SK-N-SH (cell line): ENCODE results near the gene OPRM1. TPM values are rescaled to one million over a fixed set of nuclear protein-coding genes. Genes with fewer than 3 reads are reported as not detected.

Experiments
- CTCF ChIA-PET: fragments of 300-600, 350-600 bp; formaldehyde crosslinking; extraction: SDS; loops from one replicate; lab custom pipeline; 2021; lab: Yijun Ruan, JAX
- POLR2A ChIA-PET: fragments of 350-600 bp; sonication (Branson Sonifier 250); formaldehyde crosslinking; extraction: SDS; loops from one replicate; lab custom pipeline; 2020; ENCODE audit warnings: antibody characterized with exemption, inconsistent platforms; lab: Yijun Ruan, JAX
- DNase-seq: peaks from one replicate; pipeline ENCODE4 v3.0.0; 2012
- H2AFZ ChIP-seq: fragments of 200-600 bp; sonication (generic); 2 replicates; pipeline ENCODE4 v1.8.1; 2016; ENCODE audit warnings: antibody characterized with exemption, mild to moderate bottlenecking, low read depth
- H3F3A ChIP-seq: fragments of 200-600 bp; sonication (generic); replicated peaks from 2 replicates; pipeline ENCODE3; 2016; ENCODE audit warnings: antibody characterized with exemption, mild to moderate bottlenecking; ENCODE audit not compliant: insufficient read depth
- H3K27ac ChIP-seq, 2 experiments: fragments of 200-500 bp in 1 of 2; fragments of 200-600 bp in 1 of 2; sonication (Bioruptor generic) in 1 of 2; sonication (generic), shearing (Covaris generic) in 1 of 2; 2 replicates each; pipeline versions ENCODE4 v1.5.1 to v1.6.1; 2014 to 2016; ENCODE audit warnings: low read depth in 2 of 2, inconsistent platforms in 1 of 2, low read length in 1 of 2, mild to moderate bottlenecking in 1 of 2, mixed read lengths in 1 of 2
- H3K27me3 ChIP-seq: fragments of 200-600 bp; sonication (generic), shearing (Covaris generic); 2 replicates; pipeline ENCODE4 v1.6.1; 2016; ENCODE audit warnings: mixed run types; ENCODE audit not compliant: insufficient read depth
- H3K36me3 ChIP-seq, 2 experiments: fragments of 200-500 bp in 1 of 2; fragments of 200-600 bp in 1 of 2; sonication (Bioruptor generic) in 1 of 2; sonication (generic) in 1 of 2; replicated peaks in 1 of 2; 2 replicates each; pipeline versions ENCODE3 to v1.5.1; 2014 to 2016; ENCODE audit warnings: low read length in 1 of 2, mild to moderate bottlenecking in 1 of 2; ENCODE audit not compliant: insufficient read depth in 2 of 2, control insufficient read depth in 1 of 2
- H3K4me1 ChIP-seq, 2 experiments: fragments of 200-500 bp in 1 of 2; fragments of 200-600 bp in 1 of 2; sonication (Bioruptor generic) in 1 of 2; sonication (generic), shearing (Covaris generic) in 1 of 2; 2 replicates each; pipeline versions ENCODE4 v1.5.1 to v1.6.1; 2014 to 2016; ENCODE audit warnings: low read depth in 1 of 2, low read length in 1 of 2, mixed run types in 1 of 2; ENCODE audit not compliant: insufficient read depth in 2 of 2, control insufficient read depth in 1 of 2
- H3K4me2 ChIP-seq: fragments of 200-600 bp; sonication (generic), shearing (Covaris generic); 2 replicates; pipeline ENCODE4 v1.6.1; 2017; ENCODE audit warnings: mixed run types
- H3K4me3 ChIP-seq, 2 experiments: fragments of 200-500 bp in 1 of 2; fragments of 200-600 bp in 1 of 2; sonication (Bioruptor generic) in 1 of 2; sonication (generic), shearing (Covaris generic) in 1 of 2; 2 replicates each; pipeline versions ENCODE4 v1.5.1 to v1.8.1; 2014 to 2016; ENCODE audit warnings: low read depth in 2 of 2, inconsistent platforms in 1 of 2, low read length in 1 of 2, mild to moderate bottlenecking in 1 of 2, mixed read lengths in 1 of 2, moderate library complexity in 1 of 2
- H3K79me2 ChIP-seq: fragments of 200-600 bp; sonication (generic); 2 replicates; pipeline ENCODE4 v1.8.1; 2017; ENCODE audit warnings: mild to moderate bottlenecking; ENCODE audit not compliant: insufficient read depth
- H3K9ac ChIP-seq: fragments of 200-600 bp; sonication (generic); 2 replicates; pipeline ENCODE4 v1.6.1; 2017; ENCODE audit warnings: mixed run types
- H3K9me2 ChIP-seq: fragments of 200-600 bp; sonication (generic); 2 replicates; pipeline ENCODE4 v1.6.1; 2017; ENCODE audit warnings: mixed run types
- H3K9me3 ChIP-seq: fragments of 200-600 bp; sonication (generic); 2 replicates; pipeline ENCODE4 v1.6.1; 2017; ENCODE audit warnings: mixed run types, mild to moderate bottlenecking, moderate library complexity
- H4K20me1 ChIP-seq: fragments of 200-600 bp; sonication (generic); 2 replicates; pipeline ENCODE4 v1.6.1; 2017; ENCODE audit warnings: mild to moderate bottlenecking, mixed run types; ENCODE audit not compliant: insufficient read depth
- CHD2 ChIP-seq: fragments of 150-350 bp; IDR thresholded peaks from 2 replicates; pipeline ENCODE4 v1.6.1; 2018; ENCODE audit warnings: low read length; ENCODE audit not compliant: partially characterized antibody
- EP300 ChIP-seq, 2 experiments: IDR thresholded peaks; 2 replicates each; pipeline versions ENCODE4 v1.4.0 to v1.6.1; 2012; ENCODE audit warnings: borderline replicate concordance in 1 of 2, low read depth in 1 of 2, low read length in 1 of 2
- FOXJ3 ChIP-seq: sonication (generic); formaldehyde crosslinking; IDR thresholded peaks from 2 replicates; pipeline ENCODE4 v1.5.1; 2020; ENCODE audit warnings: mild to moderate bottlenecking, missing genetic modification reagents
- FOXM1 ChIP-seq: IDR thresholded peaks from 2 replicates; pipeline ENCODE4 v1.4.0; 2012; ENCODE audit warnings: low read depth, mild to moderate bottlenecking
- GABPA ChIP-seq: IDR thresholded peaks from 2 replicates; pipeline ENCODE4 v1.4.0; 2012; ENCODE audit warnings: low read depth, mild to moderate bottlenecking
- IRF3 ChIP-seq: fragments of 150-350 bp; IDR thresholded peaks from 2 replicates; pipeline ENCODE4 v1.6.1; 2016; ENCODE audit warnings: mild to moderate bottlenecking, low read depth, low read length
- MEF2A ChIP-seq: IDR thresholded peaks from 2 replicates; pipeline ENCODE4 v1.4.0; 2012; ENCODE audit warnings: low read depth, borderline replicate concordance
- NRF1 ChIP-seq: IDR thresholded peaks from 2 replicates; pipeline ENCODE4 v1.6.1; 2012; ENCODE audit warnings: low read depth, mild to moderate bottlenecking, low read length
- RFX5 ChIP-seq: IDR thresholded peaks from 2 replicates; pipeline ENCODE4 v1.6.1; 2012; ENCODE audit warnings: mild to moderate bottlenecking, improper control_type of control experiment, low read length
- SIN3A ChIP-seq: IDR thresholded peaks from 2 replicates; pipeline ENCODE4 v1.6.1; 2012; ENCODE audit warnings: low read depth, mild to moderate bottlenecking, low read length, moderate library complexity, borderline replicate concordance
- SMC3 ChIP-seq: IDR thresholded peaks from 2 replicates; pipeline ENCODE4 v1.6.1; 2012; ENCODE audit warnings: low read depth, low read length, improper control_type of control experiment
- TAF1 ChIP-seq: IDR thresholded peaks from 2 replicates; pipeline ENCODE4 v1.6.1; 2012; ENCODE audit warnings: low read depth, mild to moderate bottlenecking, low read length, moderate library complexity, borderline replicate concordance
- TCF12 ChIP-seq: IDR thresholded peaks from 2 replicates; pipeline ENCODE4 v1.4.0; 2012
- USF2 ChIP-seq: fragments of 150-350 bp; IDR thresholded peaks from 2 replicates; pipeline ENCODE4 v1.6.1; 2017; ENCODE audit warnings: antibody characterized with exemption, low read length, low read depth, borderline replicate concordance
- YY1 ChIP-seq: IDR thresholded peaks from 2 replicates; pipeline ENCODE4 v1.4.0; 2012; ENCODE audit warnings: low read depth, mild to moderate bottlenecking
- WGBS: methylation state at CpG from one replicate; pipeline ENCODE4 v1.1.6; 2017; ENCODE audit warnings: low lambda C conversion rate; 5-methylcytosine and 5-hydroxymethylcytosine counted together
- polyA plus RNA-seq, 3 experiments: library from polyadenylated mRNA; depleted of rRNA; stranded (reverse); fragments of >200 nt; gene quantifications; 2 replicates each; pipeline ENCODE4 v1.2.3, GENCODE V29; 2012
- TF ChIP-seq, protein P1 (sequence below): IDR thresholded peaks from 2 replicates; pipeline ENCODE4 v1.4.0; 2012; ENCODE audit warnings: low read depth

OPRM1 gene
- polyA plus RNA-seq, 1 of the 3 experiments (the other 2 are of a cell fraction): 0.15 TPM

DNA sequence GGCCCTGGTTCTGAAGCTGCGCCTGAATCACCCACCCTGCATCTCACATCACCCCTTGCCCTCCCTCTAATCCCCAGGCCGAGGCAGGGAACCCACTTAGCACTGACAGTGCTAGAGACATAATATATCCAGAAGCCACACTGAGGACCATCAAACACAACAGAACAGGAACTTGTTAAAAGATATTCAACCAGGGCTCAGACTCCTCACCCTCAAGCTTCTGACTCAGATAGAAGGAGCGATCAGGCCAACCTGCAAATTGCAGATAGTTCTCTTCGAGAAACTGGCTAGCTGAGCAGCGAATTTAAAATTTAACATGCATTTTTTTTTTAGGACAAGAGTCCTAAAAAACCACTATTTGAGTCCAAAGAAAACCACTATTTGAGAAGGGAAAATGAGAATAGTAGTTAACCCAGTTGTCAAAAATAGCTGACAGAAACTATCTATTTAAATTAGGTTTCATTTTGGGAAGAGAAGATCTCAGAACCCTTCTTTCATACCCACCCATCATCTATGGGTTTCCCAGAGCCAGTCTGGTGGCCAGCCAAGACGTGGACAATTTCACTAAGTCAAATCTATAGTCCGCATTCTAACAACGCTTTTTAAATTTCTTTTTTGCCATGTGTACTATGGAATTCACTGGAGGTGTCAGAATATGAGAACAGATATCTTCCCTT, 95.6 kb downstream of the OPRM1 start (continued):
- TF ChIP-seq USF2: no peak
- no peak for TF ChIP-seq YY1
- TF ChIP-seq FOXM1: no peak

DNA sequence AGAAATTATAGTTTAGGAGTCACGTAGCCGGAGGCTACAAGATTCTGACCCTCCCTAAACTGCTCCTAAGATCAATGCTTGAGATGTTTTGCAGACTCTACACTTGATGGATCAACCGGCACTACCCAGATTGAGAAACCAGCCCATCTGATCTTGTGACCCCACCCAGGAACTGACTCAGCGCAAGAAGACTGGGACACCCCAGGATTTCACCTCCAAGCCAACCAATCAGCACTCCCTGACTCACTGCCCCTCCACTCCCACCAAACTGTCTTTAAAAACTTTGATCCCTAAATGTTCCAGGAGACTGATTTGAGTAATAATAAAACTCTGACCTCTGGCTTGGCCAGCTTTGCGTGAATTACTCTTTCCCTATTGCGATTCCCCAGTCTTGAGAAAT, 99.8 kb downstream of the OPRM1 start:
- Histone ChIP-seq H3K27me3 (no peaks in the 10 kb centered on the region), H3K4me2 (no peak overlapping the region), H3K4me1 (no peaks in the 10 kb centered on the region), H3K9me2 (no peaks in the 10 kb centered on the region), H2AFZ (no peak overlapping the region), H3K4me3 (no peak overlapping the region), H3K36me3 (no peaks in the 10 kb centered on the region), H3F3A (no peaks in the 10 kb centered on the region), H3K9ac (no peak overlapping the region), H4K20me1 (no peaks in the 10 kb centered on the region), H3K27ac (no peak overlapping the region), H3K9me3 (no peaks in the 10 kb centered on the region), H3K79me2 (no peaks in the 10 kb centered on the region)
- no peak for DNase-seq
- ChIA-PET POLR2A (interaction anchor here (0.6 kb wide), 1 partner anchor 622 kb away, joined by 3 read pairs; no protein-coding TSS in a partner anchor), CTCF (interaction anchor here (1.1 to 1.7 kb wide), 3 partner anchors 16 to 908 kb away, joined by 3 read pairs; no protein-coding TSS in a partner anchor)
- TF ChIP-seq SIN3A: no peak
- no peak for TF ChIP-seq SMC3
- TF ChIP-seq GABPA: no peak
- TF ChIP-seq FOXM1: no peak
- TF ChIP-seq IRF3: no peak
- TF ChIP-seq, protein P1, sequence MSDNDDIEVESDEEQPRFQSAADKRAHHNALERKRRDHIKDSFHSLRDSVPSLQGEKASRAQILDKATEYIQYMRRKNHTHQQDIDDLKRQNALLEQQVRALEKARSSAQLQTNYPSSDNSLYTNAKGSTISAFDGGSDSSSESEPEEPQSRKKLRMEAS: no peak
- TF ChIP-seq TCF12: no peak
- no peak for TF ChIP-seq TAF1
- TF ChIP-seq NRF1: no peak
- TF ChIP-seq RFX5: no peak
- WGBS: 81% methylated on average over 6 of the region's 6 CpGs

- no peak for DNase-seq
- ChIA-PET POLR2A (no interaction called here), CTCF (interaction anchor here (0.6 to 1.3 kb wide), 3 partner anchors 14 to 235 kb away, joined by 3 to 8 read pairs (median 3); no protein-coding TSS in a partner anchor)
- 86% methylated on average over 6 of the region's 6 CpGs for WGBS
- H3K79me2 ChIP-seq: no peaks in the 10 kb centered on the region
- TF ChIP-seq EP300 (IDR thresholded peaks at IDR 0.05; ENCODE audit: borderline replicate concordance in 1 of 2, low read depth in 1 of 2, low read length in 1 of 2) (no peak), USF2 (no peak), NRF1 (no peak), FOXJ3 (CRISPR knock-in tag) (no peak), CHD2 (no peak), IRF3 (no peak), MEF2A (no peak), TAF1 (no peak)
- TF ChIP-seq, all 33 proteins: peak for 0
- Histone ChIP-seq H3K9me2 (no peaks in the 10 kb centered on the region), H3K4me2 (no peak overlapping the region), H3K36me3 (no peaks in the 10 kb centered on the region), H4K20me1 (no peaks in the 10 kb centered on the region), H3K27me3 (no peaks in the 10 kb centered on the region), H3K4me1 (no peaks in the 10 kb centered on the region), H3K9ac (no peak overlapping the region), H3K4me3 (no peak overlapping the region), H3K27ac (no peak overlapping the region), H3F3A (no peaks in the 10 kb centered on the region), H2AFZ (no peak overlapping the region), H3K9me3 (no peaks in the 10 kb centered on the region)
Observed at GRCh38 chr6:154139892-154140291, 100.9 kb downstream of the OPRM1 start.
